ENCODE results near the gene SNRNP40.

DNA sequence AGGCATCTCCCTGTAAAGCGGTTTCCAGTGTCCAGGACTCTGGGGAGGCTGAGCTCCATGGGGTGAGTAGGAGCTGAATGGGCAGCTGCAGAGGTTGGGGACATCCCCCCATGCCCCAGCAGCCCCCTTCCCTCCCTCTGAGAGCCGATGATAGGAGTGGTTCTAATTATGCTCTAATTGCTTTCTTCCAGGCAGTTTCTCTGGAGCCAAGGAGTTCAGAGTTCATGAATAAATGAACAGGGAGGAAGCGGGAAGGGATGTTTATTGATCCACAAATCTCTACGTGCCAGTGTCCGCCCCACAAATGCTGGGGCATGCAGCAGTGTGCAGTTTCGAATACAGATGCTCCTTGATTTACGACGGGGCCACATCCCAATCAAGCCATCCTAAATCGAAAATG lies 72.5 kb downstream of the SNRNP40 start:
- TF ChIP-seq JUND (IDR thresholded peaks at IDR 0.05) (no peak), TAF1 (conservative IDR thresholded peaks at IDR 0.05) (no peak), RAD21 (IDR thresholded peaks at IDR 0.05) (no peak), HNF4A (conservative IDR thresholded peaks at IDR 0.05) (no peak), YY1 (IDR thresholded peaks at IDR 0.05) (no peak), NR2F2 (IDR thresholded peaks at IDR 0.05) (no peak), FOXA1 (IDR thresholded peaks at IDR 0.05) (no peak), GABPA (IDR thresholded peaks at IDR 0.05 in 1 of 2, conservative IDR thresholded peaks at IDR 0.05 in 1 of 2) (no peak), SP1 (IDR thresholded peaks at IDR 0.05) (no peak)
- TF ChIP-seq, protein P1, sequence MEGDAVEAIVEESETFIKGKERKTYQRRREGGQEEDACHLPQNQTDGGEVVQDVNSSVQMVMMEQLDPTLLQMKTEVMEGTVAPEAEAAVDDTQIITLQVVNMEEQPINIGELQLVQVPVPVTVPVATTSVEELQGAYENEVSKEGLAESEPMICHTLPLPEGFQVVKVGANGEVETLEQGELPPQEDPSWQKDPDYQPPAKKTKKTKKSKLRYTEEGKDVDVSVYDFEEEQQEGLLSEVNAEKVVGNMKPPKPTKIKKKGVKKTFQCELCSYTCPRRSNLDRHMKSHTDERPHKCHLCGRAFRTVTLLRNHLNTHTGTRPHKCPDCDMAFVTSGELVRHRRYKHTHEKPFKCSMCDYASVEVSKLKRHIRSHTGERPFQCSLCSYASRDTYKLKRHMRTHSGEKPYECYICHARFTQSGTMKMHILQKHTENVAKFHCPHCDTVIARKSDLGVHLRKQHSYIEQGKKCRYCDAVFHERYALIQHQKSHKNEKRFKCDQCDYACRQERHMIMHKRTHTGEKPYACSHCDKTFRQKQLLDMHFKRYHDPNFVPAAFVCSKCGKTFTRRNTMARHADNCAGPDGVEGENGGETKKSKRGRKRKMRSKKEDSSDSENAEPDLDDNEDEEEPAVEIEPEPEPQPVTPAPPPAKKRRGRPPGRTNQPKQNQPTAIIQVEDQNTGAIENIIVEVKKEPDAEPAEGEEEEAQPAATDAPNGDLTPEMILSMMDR (IDR thresholded peaks at IDR 0.05; ENCODE audit: low read depth, low read length, missing input control), result no peak
- TF ChIP-seq, protein P2, sequence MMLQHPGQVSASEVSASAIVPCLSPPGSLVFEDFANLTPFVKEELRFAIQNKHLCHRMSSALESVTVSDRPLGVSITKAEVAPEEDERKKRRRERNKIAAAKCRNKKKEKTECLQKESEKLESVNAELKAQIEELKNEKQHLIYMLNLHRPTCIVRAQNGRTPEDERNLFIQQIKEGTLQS (IDR thresholded peaks at IDR 0.05), result no peak
- TF ChIP-seq, protein P3, sequence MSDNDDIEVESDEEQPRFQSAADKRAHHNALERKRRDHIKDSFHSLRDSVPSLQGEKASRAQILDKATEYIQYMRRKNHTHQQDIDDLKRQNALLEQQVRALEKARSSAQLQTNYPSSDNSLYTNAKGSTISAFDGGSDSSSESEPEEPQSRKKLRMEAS (IDR thresholded peaks at IDR 0.05), result no peak
- TF ChIP-seq, protein P4, sequence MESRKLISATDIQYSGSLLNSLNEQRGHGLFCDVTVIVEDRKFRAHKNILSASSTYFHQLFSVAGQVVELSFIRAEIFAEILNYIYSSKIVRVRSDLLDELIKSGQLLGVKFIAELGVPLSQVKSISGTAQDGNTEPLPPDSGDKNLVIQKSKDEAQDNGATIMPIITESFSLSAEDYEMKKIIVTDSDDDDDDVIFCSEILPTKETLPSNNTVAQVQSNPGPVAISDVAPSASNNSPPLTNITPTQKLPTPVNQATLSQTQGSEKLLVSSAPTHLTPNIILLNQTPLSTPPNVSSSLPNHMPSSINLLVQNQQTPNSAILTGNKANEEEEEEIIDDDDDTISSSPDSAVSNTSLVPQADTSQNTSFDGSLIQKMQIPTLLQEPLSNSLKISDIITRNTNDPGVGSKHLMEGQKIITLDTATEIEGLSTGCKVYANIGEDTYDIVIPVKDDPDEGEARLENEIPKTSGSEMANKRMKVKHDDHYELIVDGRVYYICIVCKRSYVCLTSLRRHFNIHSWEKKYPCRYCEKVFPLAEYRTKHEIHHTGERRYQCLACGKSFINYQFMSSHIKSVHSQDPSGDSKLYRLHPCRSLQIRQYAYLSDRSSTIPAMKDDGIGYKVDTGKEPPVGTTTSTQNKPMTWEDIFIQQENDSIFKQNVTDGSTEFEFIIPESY (IDR thresholded peaks at IDR 0.05), result no peak
- TF ChIP-seq, protein P5, sequence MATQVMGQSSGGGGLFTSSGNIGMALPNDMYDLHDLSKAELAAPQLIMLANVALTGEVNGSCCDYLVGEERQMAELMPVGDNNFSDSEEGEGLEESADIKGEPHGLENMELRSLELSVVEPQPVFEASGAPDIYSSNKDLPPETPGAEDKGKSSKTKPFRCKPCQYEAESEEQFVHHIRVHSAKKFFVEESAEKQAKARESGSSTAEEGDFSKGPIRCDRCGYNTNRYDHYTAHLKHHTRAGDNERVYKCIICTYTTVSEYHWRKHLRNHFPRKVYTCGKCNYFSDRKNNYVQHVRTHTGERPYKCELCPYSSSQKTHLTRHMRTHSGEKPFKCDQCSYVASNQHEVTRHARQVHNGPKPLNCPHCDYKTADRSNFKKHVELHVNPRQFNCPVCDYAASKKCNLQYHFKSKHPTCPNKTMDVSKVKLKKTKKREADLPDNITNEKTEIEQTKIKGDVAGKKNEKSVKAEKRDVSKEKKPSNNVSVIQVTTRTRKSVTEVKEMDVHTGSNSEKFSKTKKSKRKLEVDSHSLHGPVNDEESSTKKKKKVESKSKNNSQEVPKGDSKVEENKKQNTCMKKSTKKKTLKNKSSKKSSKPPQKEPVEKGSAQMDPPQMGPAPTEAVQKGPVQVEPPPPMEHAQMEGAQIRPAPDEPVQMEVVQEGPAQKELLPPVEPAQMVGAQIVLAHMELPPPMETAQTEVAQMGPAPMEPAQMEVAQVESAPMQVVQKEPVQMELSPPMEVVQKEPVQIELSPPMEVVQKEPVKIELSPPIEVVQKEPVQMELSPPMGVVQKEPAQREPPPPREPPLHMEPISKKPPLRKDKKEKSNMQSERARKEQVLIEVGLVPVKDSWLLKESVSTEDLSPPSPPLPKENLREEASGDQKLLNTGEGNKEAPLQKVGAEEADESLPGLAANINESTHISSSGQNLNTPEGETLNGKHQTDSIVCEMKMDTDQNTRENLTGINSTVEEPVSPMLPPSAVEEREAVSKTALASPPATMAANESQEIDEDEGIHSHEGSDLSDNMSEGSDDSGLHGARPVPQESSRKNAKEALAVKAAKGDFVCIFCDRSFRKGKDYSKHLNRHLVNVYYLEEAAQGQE (IDR thresholded peaks at IDR 0.05), result no peak
